T-helper 1 cell (primary cell): ENCODE data around the gene TMEM72.
A peak's percentile ranks its signal among the peaks of the same experiment; 100 is the strongest.

Experiments used
- DNase-seq, 5 donors: peaks; one replicate each; pipeline ENCODE4 v3.0.0-alpha.2; 2012 to 2020

TMEM72 gene

DNA sequence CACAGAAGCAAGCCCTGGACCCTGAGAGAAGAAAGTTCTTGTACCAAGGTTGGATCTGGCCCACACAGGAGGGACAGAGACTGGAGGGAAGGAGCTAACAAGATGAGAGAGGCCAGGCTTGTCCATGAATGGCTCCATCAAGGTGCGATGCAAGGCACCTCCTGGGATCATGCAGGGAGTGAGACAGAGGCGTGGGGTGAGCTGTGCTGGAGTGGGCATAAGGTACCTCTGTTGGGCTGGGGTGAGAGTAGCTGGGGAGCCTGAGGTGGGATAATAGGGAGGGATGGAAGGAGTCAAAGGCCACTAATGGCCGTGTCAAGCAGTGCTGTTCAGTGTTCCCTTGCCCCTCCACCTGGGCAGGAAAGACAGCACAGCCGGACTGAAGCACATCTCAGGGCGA lies 9.9 kb downstream of the TMEM72 start:
- no peak for DNase-seq

DNA sequence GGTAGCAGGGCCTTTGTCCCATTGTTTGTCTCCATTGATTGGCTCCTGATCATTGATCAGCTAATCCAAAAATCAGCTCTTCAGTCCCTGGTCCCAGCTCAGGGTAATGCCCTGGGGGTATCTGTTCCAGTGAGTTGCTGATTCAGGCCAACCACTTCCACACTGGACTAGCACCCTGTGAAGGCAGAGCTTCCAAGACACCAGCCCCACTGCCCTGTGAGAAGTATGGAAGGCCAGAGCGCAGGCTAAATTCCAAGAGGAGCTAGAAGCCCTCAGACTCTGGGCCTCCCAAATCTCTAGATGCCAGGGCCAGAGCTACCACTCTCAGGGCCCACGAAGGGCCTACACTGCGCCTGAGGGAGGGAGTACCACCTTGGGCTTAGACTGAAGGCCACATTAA lies 10.4 kb downstream of the TMEM72 start:
- DNase-seq, result no peak

DNA sequence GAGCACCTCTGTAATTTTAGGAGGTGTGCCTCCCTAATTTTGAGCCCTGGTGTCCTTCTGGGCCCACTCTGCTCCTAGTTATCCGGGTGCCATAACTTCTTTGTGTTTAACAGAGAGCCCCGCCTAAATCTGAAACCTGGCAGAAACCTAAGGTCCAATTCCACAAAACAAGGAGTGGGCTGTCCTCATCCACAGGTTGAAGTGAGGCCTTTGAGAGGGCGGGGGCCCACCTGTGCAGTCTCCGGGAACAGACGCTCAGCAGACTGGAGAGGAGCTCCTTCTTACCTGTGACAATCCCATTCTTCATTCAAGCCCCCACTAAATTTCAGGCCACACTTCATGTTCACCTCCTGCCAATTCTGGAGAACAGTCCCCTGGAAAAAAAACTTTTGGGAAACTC lies 10.9 kb downstream of the TMEM72 start:
- DNase-seq, result no peak

DNA sequence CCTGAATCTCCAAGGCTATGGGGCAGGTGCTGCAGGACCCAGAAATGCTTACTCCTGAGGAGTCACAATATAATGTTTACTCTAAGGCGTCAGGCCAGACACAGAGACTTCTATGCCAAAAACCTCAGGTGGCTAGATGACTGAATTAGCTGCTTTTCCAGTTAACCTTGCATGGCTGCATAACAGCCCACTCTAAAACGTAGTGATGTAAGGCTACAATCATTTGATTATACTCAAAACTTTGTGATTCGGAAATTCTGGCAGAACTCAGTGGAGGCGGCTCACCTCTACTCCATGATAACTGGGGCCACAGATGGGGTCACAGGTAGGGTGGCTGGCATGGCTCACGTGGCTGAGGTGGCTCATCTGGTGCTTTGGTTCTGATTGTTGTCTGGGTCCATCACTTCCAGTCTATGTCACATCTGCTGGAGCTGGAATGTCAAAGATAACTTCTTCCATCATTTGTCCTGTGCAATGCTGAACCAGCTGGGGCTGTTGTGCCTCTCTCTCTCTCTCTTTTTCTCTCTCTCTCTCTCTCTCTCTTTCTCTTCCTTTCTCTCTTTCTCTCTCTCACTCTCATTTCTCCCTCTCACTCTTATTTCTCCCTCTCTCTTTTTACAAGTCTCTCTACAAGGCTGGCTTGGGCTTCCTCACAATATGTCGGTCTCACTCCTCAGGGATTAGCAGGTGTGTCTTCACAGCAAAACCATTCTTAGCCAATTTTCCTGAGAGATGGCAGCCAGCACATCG lies 11.8 kb downstream of the TMEM72 start:
- DNase-seq, result no peak

DNA sequence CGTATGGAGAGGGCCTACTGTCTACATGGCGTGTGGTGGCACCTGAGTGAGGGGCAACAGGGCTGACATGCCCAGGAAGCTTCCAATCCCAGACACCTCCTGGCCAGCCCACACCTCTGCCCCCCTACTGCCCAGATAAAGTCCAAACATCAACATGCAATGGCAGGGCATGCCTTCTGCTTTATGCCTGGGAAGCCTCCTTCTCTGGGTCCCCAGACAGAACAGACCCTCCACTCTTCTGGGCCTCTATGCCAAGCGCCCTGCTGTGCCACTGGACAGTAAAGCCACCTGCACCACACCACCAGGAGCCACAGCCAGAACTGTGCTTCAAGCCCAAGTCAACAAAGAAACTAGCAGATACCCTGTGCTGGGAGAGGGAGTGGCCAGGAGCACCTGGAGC lies 12.5 kb downstream of the TMEM72 start:
- no peak for DNase-seq

DNA sequence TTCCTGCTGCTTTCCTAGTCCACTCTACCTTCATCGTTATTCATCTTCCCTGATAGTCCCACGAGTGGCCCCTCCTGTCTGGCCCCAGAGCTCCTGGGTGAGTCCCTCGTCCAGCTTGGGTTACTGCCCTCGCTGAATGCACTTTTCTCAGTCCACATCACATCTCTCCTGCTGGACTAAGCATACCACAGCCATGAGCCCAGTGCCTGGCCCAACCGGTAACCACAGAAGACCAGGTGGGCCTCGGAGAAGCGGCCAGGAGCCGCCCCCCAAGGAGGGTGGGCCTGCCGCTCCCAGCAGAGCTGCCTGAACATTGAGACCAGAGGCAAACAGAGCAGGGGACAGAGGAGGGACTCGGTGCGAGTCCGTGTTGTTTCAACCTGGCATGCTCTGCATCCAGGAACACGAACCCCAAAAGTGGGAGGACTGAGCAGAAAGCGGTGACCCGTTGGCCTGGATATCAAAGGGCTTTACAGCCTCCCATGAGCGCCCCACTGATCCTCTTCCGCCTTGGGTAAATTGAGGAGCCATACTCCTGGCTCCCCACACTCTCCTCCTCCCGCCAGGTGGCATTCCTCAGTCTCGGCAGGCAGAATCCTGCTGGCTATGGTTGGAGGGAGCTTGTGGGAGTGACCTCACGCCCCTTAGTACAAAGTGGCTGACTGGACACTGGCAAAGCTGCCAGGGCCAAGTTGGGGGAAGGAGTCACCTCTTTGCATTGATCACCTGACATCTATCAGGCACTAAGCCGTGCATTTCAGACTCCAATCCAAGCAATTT lies 13.3 kb downstream of the TMEM72 start:
- no peak for DNase-seq

DNA sequence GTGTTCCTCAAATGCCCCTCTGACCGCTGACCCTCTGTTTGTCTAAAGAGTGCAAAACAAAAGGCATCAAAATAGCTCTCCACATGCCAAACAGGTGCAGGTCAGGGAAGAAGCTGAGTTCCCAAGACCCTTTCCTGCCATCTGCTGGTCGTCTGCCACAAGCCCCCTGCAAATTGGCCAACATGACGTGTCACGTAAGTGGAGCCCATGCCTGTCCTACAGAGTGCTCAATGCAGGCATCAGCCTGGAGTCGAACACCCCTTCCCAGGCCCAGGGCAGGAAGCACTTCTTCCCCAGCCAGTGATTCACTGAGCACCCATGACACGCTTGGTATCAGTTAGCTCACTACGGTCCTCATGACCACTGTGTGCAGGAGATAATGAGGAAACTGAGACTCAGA lies 14.1 kb downstream of the TMEM72 start:
- DNase-seq, result no peak

DNA sequence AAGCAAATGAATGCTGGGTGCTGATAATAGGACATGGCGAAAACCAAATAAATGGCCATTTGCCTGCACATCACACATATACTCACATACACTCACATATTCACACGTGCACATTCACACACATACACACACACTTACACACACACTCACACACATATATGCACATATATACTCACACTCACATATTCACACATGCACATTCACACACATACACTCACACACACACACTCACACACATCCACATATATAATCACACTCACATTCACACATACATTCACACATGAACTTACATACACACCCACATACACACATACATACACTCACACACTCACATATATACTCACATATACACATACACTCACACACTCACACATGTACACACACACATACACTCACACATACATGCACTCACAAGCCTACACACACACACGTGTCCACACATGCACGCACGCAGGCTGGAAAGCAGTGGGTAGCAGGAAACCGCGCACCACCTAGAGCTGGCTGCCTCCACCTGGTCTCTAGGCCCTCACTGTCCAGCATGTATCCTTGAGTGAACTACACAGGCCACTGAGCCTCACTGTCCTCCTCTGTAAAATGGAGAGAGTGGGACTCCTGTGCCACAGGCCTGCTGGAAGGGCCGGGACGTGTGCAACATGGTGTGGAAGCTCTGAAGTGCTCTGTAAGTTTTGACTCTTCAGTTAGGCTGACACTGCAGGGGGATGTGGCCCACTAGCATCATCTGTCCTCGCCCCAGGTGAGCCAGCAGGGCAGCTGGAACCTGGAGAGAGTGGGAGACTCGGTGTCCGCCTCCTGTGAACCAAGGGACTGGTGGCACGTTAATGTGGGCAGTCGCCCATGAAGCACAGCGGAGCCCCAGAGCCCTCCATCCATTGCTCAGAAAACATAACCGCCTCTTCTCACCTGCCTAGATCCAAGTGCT lies 14.9 kb downstream of the TMEM72 start:
- DNase-seq, result no peak

DNA sequence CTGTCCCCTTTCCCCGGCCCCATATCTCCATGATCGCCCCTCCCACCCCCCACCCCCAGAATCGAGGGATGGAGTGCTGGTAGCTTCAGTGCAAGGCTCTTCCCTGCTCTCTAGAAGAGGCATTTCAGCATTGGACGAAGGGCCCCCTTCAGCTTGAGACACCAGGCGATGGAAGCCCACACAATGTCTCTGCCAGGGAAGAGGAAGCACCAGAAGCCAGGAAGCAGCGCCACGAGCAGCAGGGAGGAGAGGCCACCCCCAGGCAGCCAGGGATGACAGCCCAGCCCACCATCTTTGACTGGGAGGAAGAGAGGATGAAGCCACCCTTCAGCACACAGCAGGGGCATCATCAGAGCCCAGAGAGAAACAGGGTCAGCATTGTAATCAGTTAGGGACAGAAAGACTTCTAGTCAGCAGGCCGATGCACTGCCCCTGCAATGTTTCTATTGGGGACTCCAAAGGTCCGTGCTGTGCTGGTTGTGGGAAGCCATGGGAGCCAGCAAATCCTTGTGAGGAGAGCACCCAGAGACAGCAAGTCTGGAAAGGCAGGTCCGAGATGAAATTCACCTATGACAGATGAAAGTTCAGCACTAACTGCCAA lies 15.7 kb downstream of the TMEM72 start:
- DNase-seq, result no peak

DNA sequence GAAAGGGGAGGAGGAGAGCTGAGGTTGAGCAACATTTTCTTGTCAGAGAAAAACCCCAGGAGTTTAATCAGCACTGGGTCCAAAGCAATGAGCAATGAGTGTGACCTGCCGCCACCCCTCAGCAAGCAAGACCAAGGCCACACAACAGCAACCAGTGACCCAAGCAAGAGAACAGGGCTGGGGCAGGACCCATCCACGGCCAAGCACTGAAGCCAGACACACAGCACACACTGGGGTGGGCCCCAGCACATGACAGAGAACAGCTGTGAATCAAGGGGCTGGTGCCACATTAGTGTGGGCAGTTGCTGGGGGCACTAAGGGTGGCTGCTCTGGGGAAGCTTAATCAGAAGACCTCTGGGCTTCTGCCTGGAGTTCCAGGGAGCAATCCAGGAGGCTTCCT lies 16.2 kb downstream of the TMEM72 start:
- DNase-seq, result no peak

DNA sequence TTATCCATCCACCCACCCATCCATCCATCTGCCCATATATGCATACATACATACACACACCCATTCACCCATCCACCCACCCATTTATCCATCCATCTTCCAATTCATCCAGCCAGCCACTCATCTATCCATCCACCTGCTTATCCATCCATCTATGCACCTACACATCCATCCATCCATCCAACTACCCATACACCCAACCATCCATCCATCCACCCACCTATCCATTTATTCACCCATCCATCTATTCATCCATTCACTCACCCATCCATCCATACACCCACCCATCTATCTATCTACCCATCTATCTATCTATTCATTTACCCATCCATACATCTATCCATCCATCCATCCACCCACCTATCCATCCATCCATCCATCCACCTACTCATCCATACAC lies 17.3 kb downstream of the TMEM72 start:
- no peak for DNase-seq

DNA sequence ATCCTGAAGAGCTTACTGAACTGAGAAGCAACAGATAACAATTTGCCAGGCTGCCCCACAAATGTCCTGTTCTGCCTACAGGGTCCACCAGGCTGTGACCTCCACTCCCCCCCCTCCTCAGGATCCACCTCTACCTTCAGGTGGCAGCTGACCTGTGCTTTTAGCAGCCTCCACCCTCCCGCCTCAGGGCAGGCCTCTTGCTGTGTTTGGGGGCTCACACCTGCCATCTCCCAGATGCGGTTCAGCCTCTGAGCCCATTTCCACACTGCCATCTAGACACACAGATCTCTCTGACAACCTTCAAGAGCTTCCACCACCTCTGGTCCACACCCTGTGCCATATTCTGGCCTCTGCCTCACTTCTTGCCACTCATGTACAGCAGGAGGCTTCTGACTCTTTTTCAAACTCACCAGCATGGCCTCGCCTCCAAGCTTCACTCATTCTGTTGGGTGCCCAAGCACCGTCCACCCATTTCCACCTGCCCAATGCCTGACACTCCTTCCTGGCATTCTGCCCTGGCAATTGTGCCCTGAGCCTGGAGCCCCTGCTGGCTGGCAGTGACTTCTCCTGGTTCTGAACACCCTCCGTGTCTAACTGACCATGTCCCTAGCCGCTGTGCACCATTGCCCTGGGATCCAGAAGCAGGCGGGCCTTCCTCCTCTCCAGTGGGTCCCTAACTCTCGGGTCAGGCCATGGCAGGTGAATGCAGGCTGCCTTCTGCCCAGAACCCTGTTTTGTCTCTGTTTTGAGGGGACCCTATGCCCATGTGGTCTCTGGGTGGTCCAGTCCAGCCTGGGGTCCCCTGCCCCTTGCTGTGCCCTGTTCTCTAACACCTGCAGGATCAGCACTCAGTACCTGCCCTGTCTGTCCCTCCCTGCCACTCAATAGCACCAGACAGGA lies 18.5 kb downstream of the TMEM72 start:
- DNase-seq, result peak in 1 of 5 donors; percentile 6

DNA sequence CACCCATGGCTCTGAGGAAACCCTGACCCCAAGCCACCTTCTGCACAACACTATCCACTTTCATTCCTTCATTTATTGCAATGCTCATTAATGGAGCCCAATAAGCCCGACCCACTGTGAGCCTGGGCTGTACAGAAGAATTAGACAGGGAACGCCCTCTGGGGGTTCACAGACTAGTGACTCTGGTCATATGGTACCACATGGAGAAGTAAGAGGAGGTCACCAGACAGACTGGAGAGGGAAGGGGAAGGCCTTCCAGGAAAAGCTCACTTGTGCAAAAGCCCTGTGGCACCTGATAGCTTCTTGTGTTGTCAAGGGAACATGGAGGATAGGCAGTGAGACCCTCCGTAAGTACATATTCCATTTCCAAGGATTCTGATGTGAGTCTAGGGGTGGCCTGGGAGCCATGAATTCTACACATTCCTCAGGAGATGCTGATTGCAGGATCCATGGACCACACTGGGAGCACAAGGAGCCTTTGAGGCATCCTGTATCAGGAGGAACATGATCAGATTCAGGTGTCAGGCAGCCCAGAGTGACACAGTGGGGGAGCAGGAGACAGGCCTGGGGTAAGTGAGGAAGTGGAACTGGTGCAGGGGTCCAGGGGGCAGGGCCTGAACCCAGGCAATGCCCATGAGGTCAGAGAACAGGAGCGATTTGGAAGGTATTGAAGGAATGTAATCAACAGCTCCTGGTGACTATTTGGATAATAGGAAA lies 19.9 kb downstream of the TMEM72 start:
- DNase-seq, result peak in 1 of 5 donors; percentile 0

DNA sequence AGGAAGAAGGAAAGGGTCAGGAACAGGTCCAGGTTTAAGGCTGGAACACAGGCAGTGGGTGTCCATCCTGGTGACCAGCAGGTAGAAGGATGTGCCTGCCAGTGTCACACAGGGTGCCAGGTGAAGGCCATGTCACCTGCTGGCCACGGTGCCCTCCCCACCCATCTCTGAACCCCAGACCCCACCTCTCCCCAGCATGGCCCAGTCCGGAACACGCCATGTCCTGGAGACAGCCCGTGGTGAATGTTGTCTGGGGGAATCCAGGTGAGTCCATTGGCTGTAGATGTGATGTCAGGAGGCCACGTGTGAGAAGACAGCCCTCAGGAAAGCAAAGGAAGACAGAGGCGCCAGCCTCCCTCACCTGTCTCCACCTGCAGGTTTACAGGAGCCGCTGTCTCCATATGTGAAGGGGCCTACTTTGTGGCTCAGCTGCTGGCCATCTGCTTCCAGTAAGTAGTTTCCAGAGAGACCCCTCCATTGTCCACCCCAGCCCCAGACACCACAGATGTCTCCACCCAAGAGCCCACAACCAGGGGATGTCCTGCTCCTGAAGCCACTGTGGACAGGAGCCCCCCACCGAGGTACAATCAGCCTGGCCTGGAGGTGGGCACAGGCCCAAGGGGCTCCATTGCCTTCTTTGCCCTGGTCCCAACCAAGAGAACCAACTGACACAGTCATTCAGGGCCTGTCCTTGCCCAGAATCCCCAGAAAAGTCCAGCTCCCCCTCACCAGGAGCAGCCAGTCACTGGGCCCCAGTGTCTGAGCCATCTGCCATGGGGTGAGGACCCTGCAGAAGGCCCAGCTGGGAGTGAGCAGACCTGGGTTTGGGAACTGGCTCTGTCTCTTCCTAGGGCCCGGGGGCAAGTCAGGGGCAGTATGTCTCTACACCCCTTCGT lies 20.7 kb downstream of the TMEM72 start:
- DNase-seq, result peak in 1 of 5 donors; percentile 4

DNA sequence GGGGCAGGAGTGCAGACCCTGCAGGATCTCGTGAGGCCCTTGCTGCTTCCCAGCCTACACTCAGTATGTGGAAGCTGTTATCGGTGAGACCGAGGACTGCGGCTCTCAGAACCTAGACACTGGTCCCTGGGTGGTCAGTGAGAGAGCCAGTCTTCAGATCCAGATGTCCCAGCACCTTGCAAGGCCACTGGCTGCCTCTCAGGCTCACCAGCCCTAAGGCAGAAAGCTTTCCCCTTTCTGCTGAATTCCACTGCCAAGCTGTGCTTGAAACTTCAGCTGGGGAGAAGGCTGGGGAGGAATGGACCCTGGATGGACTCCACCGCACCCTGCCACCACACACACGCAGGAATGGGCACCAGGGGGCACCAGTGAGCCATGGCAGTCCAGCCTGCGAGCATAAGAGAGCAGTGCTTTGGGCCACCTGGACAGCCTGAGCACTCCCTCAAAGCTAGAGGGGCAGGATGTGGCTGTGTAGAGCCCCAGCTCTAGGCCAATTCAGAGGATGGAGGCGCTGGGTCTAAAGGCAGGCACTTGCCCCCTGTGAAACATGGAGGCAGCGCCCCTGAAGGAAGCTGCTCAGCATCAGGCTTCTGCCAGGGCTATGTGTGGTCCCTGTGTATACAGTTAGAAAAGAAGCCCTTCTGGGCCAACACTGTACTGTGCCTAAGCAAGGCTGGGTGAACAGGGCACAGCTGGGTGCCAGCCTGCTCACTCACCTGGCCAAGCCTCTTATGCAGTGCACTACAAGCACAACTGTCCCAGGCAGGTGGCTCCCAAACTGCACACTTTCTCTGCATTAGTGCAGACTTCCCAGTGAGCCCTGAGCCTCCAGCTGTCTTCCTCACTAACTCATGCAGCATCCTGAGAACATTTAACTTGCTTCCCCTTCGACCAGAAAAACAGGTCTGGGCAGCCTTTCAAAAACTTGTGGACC lies 21.6 kb downstream of the TMEM72 start:
- peak; percentile 56 to 76 (median 59) for DNase-seq

DNA sequence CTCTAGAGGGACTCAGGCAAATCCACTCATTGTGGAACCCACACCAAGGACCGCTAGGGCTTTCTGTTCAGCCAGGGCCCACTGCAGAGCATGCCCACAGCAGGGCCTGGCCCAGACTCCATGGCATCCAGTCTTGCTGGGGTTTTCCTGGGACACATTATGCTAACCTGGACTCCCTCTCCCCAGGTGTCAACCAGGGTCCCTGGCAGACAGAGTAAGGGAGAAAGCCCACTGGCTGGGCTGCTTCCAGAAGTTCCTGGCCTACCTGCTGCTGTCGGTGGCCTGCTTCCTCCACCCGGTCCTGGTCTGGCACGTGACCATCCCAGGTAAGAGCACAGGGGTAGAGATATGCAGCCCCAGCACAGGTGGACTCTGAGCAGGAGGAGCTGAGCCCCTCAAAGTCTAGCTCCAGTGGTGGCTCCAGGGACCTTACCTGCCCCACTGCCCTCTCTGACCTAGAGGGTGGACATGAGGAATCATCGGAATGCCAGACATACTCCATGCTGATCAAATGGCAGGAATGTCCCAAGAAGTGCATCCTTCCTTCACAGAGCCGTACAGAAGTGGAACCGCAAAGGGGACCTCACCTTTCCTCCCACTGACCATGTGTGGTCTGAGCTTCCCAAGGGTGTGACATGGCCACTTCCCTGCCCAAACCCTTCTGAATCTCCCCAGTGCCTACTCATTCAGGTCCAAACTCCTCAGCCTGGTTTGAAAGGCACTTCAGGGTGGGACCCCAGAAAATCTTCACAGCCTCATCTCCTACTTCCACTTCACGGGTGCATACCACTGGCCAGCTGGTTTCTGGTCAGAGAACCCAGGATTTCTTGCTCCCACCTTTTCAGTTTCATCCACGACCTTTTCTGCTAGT lies 22.5 kb downstream of the TMEM72 start:
- no peak for DNase-seq

DNA sequence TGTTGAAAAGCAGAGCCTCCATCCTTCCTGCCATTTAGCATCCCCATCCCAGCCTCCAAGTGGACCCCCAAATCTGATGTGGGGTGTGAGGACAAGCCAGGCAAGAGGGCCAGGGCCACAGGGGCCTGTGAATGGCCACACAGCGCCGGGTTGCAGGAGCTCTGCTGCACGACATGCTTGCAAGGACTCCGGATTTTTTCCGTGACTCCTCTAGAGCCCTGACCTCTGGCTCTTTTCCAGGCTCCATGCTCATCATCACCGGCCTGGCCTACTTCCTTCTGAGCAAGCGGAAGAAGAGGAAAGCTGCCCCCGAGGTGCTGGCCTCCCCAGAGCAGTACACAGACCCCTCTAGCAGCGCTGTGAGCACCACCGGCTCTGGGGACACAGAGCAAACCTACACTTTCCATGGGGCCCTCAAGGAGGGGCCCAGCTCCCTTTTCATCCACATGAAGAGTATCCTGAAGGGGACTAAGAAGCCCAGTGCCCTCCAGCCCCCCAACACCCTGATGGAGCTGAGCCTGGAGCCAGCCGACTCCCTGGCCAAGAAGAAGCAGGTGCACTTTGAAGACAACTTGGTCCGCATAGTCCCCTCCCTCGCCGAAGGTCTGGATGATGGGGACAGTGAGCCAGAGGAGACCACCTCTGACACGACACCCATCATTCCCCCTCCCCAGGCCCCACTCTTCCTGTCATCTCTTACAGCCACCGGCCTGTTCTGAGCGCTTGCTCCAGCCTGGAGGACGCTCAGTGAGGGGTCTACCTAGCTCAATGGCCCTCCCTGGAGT lies 23.5 kb downstream of the TMEM72 start:
- no peak for DNase-seq
